Neuronal stem cell (in vitro differentiated cells): ENCODE measurements around the gene DUSP9.

Source experiments
- DNase-seq: peaks from one replicate; pipeline ENCODE4 v3.0.0-alpha.2; 2013; ENCODE audit warnings: low spot score
- H2AFZ ChIP-seq: one replicate; pipeline ENCODE4 v1.6.1; 2013; ENCODE audit warnings: mild to moderate bottlenecking, low read length, inconsistent platforms
- H2AK5ac ChIP-seq: 2 replicates; pipeline ENCODE4 v1.6.1; 2013; ENCODE audit warnings: low read depth, mild to moderate bottlenecking, inconsistent platforms, low read length, moderate library complexity, mixed read lengths
- H2BK120ac ChIP-seq: 2 replicates; pipeline ENCODE4 v1.6.1; 2013; ENCODE audit warnings: low read depth, mild to moderate bottlenecking, inconsistent platforms, low read length, moderate library complexity, mixed read lengths
- H2BK12ac ChIP-seq: one replicate; pipeline ENCODE4 v1.6.1; 2013; ENCODE audit warnings: low read length, inconsistent platforms
- H2BK15ac ChIP-seq: 2 replicates; pipeline ENCODE4 v1.6.1; 2013; ENCODE audit warnings: mild to moderate bottlenecking, low read length, inconsistent platforms, mixed read lengths
- H2BK5ac ChIP-seq: one replicate; pipeline ENCODE4 v1.6.1; 2013; ENCODE audit warnings: inconsistent platforms, mild to moderate bottlenecking, low read length, moderate library complexity
- H3K14ac ChIP-seq: one replicate; pipeline ENCODE4 v1.6.1; 2013; ENCODE audit warnings: low read length, inconsistent platforms
- H3K18ac ChIP-seq: 2 replicates; pipeline ENCODE4 v1.6.1; 2013; ENCODE audit warnings: low read length, inconsistent platforms
- H3K23ac ChIP-seq: 2 replicates; pipeline ENCODE4 v1.6.1; 2013; ENCODE audit warnings: low read depth, mild to moderate bottlenecking, mixed read lengths, low read length, inconsistent platforms; ENCODE audit not compliant: poor library complexity
- H3K27ac ChIP-seq: replicated peaks from 3 replicates; pipeline ENCODE4 v1.5.1; 2013; ENCODE audit warnings: low read length, inconsistent platforms
- H3K27me3 ChIP-seq, 3 experiments: 2 replicates each; pipeline ENCODE4 v1.6.1; 2013; ENCODE audit warnings: low read length in 3 of 3, mild to moderate bottlenecking in 2 of 3, inconsistent platforms in 1 of 3, low read depth in 1 of 3, mixed read lengths in 1 of 3, moderate library complexity in 1 of 3; ENCODE audit not compliant: control insufficient read depth in 3 of 3, insufficient read depth in 3 of 3
- H3K36me3 ChIP-seq, 2 donors: replicated peaks in 1 of 2; 2 replicates each; pipeline ENCODE4 v1.6.1; 2013; ENCODE audit warnings: low read length in 2 of 2; ENCODE audit not compliant: control insufficient read depth in 2 of 2, insufficient read depth in 2 of 2
- H3K4ac ChIP-seq: 2 replicates; pipeline ENCODE4 v1.6.1; 2013; ENCODE audit warnings: inconsistent platforms, mild to moderate bottlenecking, low read length, moderate library complexity
- H3K4me1 ChIP-seq, 2 donors: 1 replicate in 1 of 2; 2 replicates in 1 of 2; pipeline ENCODE4 v1.6.1; 2013; ENCODE audit warnings: low read length in 2 of 2, low read depth in 1 of 2; ENCODE audit not compliant: control insufficient read depth in 2 of 2, insufficient read depth in 1 of 2
- H3K4me2 ChIP-seq: one replicate; pipeline ENCODE4 v1.6.1; 2013; ENCODE audit warnings: mild to moderate bottlenecking, low read length, inconsistent platforms; ENCODE audit not compliant: insufficient read depth, poor library complexity, severe bottlenecking
- H3K4me3 ChIP-seq, 2 donors: 2 replicates each; pipeline ENCODE4 v1.5.1; 2013; ENCODE audit warnings: low read length in 2 of 2, mild to moderate bottlenecking in 2 of 2, inconsistent platforms in 1 of 2, moderate library complexity in 1 of 2
- H3K79me1 ChIP-seq: one replicate; pipeline ENCODE4 v1.6.1; 2013; ENCODE audit warnings: low read depth, mild to moderate bottlenecking, inconsistent platforms, low read length, moderate library complexity
- H3K9ac ChIP-seq: one replicate; pipeline ENCODE4 v1.6.1; 2013; ENCODE audit warnings: mild to moderate bottlenecking, low read depth, low read length, inconsistent platforms; ENCODE audit not compliant: poor library complexity
- H3K9me3 ChIP-seq, 2 donors: replicated peaks in 1 of 2; 2 replicates each; pipeline versions ENCODE3 to v1.6.1; 2013; ENCODE audit warnings: low read length in 2 of 2, mild to moderate bottlenecking in 2 of 2, inconsistent platforms in 1 of 2, low read depth in 1 of 2, mixed read lengths in 1 of 2, moderate library complexity in 1 of 2; ENCODE audit not compliant: control insufficient read depth in 2 of 2, insufficient read depth in 1 of 2
- H4K8ac ChIP-seq: one replicate; pipeline ENCODE4 v1.6.1; 2013; ENCODE audit warnings: low read depth, mild to moderate bottlenecking, inconsistent platforms, low read length, moderate library complexity
- H4K91ac ChIP-seq: one replicate; pipeline ENCODE4 v1.6.1; 2013; ENCODE audit warnings: low read length, low read depth, mild to moderate bottlenecking, inconsistent platforms; ENCODE audit not compliant: poor library complexity
- WGBS, 2 donors: extraction: QIAGEN DNeasy Blood & Tissue Kit; methylation state at CpG; one replicate each; pipeline ENCODE4 v1.1.7; 2013; ENCODE audit warnings: missing lambda C conversion rate in 2 of 2, mixed read lengths in 1 of 2; ENCODE audit not compliant: insufficient read length in 2 of 2, insufficient replicate concordance in 1 of 2; ENCODE audit errors: extremely low coverage in 2 of 2; 5-methylcytosine and 5-hydroxymethylcytosine counted together

DUSP9 gene

DNA sequence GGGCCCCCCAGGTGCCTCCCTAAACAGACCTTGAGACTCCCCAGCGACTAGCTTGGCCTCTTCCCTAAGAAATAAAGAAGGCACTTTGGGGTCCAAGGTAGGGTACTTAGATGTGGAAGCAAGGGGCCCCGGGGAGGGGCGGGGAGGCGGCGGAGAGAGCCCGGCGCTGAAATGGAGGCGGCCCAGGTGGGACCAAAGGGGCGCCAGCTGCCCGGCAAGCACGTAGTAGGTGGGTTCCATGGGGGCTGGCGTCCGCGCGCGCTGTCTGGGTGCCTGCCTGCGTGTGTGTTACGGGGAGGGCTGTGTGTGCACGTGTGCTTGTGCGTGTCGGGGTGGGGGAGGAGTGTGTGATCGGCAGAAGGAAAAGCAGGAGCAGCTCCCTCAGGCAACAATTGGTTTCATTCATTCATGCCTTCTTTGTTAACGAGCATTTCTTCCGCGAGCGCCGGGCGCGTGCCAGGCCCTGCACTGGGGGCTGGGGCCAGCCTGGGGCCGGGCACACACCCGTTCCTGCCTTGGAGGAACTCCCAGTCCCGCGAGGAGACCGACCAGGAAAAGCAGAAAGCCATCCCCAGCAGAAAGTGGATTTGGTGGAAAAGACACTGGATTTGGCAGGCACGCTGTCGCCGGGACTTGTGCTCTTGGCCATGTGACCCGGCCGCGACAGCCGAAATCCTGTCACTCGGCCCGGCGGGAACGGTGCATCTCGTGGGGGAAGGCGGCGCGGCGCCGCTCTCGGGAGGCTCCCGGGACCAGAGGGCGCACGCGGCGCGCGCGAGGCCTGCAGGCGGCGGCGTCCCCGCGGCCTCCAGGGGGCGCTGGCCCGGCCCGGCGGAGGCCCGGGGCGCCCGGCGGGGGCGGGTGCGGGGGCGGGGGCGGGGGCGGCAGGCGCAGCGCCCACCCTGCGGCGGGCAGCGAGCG, 3.3 kb upstream of the DUSP9 start:
- peaks cover 14 to 16% of the 10 kb centered on the region in 2 donors for H3K4me1 ChIP-seq

DNA sequence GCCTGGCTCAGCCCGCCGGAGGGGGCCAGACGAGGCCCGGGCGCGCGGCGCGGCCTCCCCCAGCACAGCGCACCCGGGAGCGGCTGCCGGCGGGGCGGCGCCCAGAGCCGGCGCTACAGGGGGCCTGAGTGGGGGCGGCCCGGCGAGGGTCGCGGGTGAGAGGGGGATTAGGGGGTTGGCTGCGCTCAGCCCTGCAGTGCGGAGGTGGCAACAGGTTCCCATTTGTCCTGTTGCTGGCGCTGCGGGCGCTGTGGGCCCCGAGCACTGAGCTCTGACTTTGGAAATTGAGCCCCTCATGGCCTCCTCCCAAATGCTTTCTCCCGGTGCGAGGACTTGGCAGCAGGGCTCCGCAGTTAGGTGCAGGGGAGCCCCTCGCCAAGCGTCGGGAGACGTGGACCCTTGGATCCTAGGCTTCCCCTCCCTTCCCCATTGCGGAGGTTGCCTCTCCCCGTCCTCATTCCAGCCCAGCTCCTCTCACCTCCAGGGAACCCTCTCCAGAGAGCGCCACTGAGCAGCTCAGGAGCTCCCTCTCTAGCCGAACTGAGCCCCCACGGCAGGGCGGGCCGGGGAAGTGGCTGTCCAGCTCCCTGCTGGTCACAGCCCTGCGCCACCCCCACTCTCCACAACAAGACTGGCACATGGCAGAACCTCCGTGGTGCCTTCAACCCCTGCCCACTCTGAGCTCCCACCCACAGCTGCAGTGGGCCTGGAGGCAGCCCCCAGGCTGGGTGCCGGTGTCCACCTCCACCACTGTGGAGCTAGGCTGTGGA, 2.5 kb upstream of the DUSP9 start:
- Histone ChIP-seq H2AFZ (peak overlapping the region; percentile 73), H4K8ac (no peak overlapping the region), H3K23ac (no peak overlapping the region), H2BK120ac (no peak overlapping the region), H3K4me3 (peak overlapping the region; percentile 20 to 64), H3K18ac (peak overlapping the region; percentile 48), H3K14ac (no peak overlapping the region), H4K91ac (no peak overlapping the region), H3K4me1 (peaks cover 14 to 16% of the 10 kb centered on the region in 2 donors), H3K79me1 (no peaks in the 10 kb centered on the region), H3K27me3 (peaks cover 7 to 88% (median 64%) of the 10 kb centered on the region in 3 experiments), H3K36me3 (no peaks in the 10 kb centered on the region), H2AK5ac (no peak overlapping the region), H2BK12ac (no peak overlapping the region), H3K4me2 (peak overlapping the region; percentile 54), H3K4ac (no peak overlapping the region), H2BK15ac (no peak overlapping the region), H3K9ac (no peak overlapping the region), H2BK5ac (no peak overlapping the region), H3K27ac (no peak overlapping the region), H3K9me3 (no peaks in the 10 kb centered on the region)
- no peak for DNase-seq
- no CpG with 5 or more reads among the region's 46 CpGs for WGBS, 2 donors

More for the DNA sequence above, 3.3 kb upstream of the DUSP9 start:
- Histone ChIP-seq H3K18ac (peak overlapping the region; percentile 48), H3K9me3 (no peaks in the 10 kb centered on the region), H2BK15ac (no peak overlapping the region), H3K4me2 (peak overlapping the region; percentile 54), H3K23ac (no peak overlapping the region), H3K79me1 (no peaks in the 10 kb centered on the region), H3K4me3 (peak overlapping the region; percentile 29 to 64), H4K91ac (no peak overlapping the region), H3K9ac (no peak overlapping the region), H3K14ac (no peak overlapping the region), H2AFZ (peak overlapping the region; percentile 90), H2BK5ac (no peak overlapping the region), H2BK12ac (no peak overlapping the region), H3K27ac (no peak overlapping the region), H4K8ac (no peak overlapping the region), H2BK120ac (no peak overlapping the region), H3K27me3 (peaks cover 7 to 89% (median 56%) of the 10 kb centered on the region in 3 experiments), H2AK5ac (no peak overlapping the region), H3K36me3 (no peaks in the 10 kb centered on the region), H3K4ac (no peak overlapping the region)
- no CpG with 5 or more reads among the region's 84 CpGs for WGBS, 2 donors
- DNase-seq = no peak

DNA sequence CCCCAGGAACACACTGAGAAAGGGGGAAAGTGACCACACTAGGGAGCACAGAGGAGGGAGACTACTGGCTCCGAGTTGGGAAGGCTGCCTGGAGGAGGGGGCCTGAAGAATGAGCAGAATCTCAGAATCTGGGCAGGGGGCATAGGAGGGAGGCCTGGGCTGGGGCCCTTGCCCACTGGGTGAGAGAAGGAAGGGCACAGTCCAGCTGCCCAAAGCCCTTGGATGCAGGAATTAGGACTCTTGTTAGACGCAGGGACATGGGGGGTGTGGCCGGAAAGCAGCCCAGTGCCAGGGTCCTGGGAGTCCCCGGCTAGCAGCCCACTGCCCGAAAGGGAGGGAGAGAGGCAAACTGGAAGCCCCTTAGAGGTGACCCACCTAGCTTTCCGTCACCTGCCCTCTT, 1.9 kb upstream of the DUSP9 start:
- Histone ChIP-seq H2AK5ac (no peak overlapping the region), H3K4ac (no peak overlapping the region), H4K91ac (no peak overlapping the region), H4K8ac (no peak overlapping the region), H2BK120ac (no peak overlapping the region), H3K27ac (no peak overlapping the region), H2BK12ac (no peak overlapping the region), H2BK5ac (no peak overlapping the region), H3K4me1 (peaks cover 14 to 16% of the 10 kb centered on the region in 2 donors), H3K79me1 (no peaks in the 10 kb centered on the region), H3K27me3 (peaks cover 7 to 82% (median 64%) of the 10 kb centered on the region in 3 experiments), H3K9ac (no peak overlapping the region), H3K4me2 (no peak overlapping the region), H3K4me3 (no peak overlapping the region), H3K18ac (no peak overlapping the region), H2AFZ (peak overlapping the region; percentile 73), H3K23ac (no peak overlapping the region), H3K9me3 (no peaks in the 10 kb centered on the region), H2BK15ac (no peak overlapping the region), H3K36me3 (no peaks in the 10 kb centered on the region), H3K14ac (no peak overlapping the region)
- WGBS, 2 donors = no CpG with 5 or more reads among the region's 6 CpGs
- no peak for DNase-seq
